ENCODE results near the gene NCR3LG1.

GRCh38 chr11:17384002-17384511, 32.5 kb downstream of the NCR3LG1 start:
- TF ChIP-seq CTCF (conservative IDR thresholded peaks at IDR 0.05; ENCODE audit: low read length) (peak; percentile 91), EZH2phosphoT487 (IDR thresholded peaks at IDR 0.05; ENCODE audit: borderline replicate concordance, low read depth, low read length) (no peak)
